Dermis blood vessel endothelial cell (primary cell): ENCODE data around the gene SEZ6L2. TPM values are rescaled to one million over a fixed set of nuclear protein-coding genes. Genes with fewer than 3 reads are reported as not detected.
"Not testable (repeated sequence)": the region's sequence is repeated elsewhere in the genome, so short reads cannot be mapped to it uniquely, and the experiment has no call there.

ENCODE experiments used
- DNase-seq: peaks from one replicate; pipeline ENCODE4 v3.0.0; 2010
- total RNA-seq: library from RNA; depleted of rRNA; stranded (reverse); fragments of >200 nt; gene quantifications from 2 replicates; pipeline ENCODE4 v1.2.3, GENCODE V29; 2014

Gene SEZ6L2
- total RNA-seq, 1 donor from 2014 or later = 0.68 TPM

- no peak for DNase-seq
Observed at GRCh38 chr16:29881050-29881449, 18.3 kb downstream of the SEZ6L2 start.

DNA sequence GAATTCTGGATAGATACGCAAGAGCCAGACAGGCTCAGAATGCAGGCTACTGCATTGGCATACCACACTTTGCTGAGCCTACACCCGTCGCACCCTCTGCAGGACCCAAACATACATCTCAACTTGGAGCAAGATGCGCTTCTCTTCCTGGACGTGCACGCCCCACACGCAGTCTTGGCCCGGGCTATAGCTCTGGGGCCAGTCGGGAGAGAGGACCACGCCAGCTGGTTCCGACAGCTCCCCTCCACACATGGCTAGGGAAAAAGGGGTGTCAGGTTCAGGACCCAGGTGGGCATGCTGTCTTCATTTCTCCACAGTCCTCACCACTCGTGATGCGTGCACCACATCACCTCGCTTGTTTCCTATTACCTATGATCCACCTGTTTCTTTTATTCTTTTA lies 21.2 kb downstream of the SEZ6L2 start:
- DNase-seq = no peak

DNA sequence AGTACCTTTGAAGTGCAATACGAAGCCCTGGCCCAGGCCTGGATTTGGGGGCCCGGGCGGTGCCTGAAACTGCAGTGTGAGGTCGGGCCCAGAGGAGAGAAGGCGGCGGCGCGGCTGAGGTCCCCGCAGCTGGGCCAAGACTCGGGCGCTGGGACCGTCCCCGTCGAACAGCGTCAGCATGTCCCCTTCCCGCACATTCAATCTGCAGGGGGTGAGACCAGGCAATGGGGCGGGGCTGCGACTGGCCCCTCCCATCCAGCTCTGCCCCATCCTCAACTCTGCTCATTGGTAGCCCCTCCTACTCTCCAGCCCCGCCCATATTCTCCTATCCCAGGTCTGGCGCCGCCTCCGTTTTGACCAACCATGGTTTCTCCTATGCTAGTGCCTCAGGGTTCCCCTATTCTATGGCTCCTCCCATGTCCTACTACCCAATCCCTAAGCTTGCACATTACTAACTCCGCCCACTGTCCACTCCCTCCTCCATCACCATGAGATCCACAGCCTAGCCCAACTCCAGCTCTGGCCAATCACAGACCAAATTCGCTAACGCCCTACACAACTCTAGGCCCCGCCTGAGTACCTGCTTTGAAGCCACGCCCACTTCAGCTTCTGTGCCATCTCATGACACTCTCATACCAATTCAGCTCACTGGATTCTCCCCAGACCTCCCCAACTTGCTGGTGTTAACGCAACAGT lies 21.9 kb downstream of the SEZ6L2 start:
- peak; percentile 33 for DNase-seq

DNA sequence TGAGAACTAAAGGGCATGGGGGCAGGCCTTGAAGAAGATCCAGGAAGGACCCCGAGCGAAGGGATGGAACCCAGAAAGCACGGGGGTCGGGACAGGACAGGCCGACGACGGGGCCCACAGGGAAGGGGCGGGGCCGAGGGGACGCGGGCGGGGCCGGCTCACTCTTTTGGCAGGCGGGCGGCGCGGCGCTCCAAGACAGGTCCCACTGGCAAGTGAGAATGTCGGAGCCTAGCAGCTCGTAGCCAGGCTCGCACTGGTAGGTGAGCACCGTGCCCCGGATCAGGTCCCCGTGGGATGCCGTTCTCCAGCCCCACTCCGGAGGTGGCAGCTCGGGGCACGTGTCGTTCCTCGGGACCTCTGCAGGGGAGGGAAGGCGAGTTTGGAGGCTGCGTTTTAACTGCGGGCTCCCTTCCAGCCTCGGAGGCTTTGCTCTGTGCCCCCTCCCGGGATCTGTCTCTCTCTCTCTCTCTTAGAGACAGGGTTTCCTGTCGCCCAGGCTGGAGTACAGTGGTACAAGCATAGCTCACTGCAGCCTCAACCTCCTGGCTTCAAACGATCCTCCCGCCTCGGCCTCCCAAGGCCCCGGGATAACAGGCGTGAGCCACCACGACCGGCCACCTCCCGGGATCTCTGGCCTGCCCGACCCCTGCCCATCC lies 22.6 kb downstream of the SEZ6L2 start:
- DNase-seq = no peak

DNA sequence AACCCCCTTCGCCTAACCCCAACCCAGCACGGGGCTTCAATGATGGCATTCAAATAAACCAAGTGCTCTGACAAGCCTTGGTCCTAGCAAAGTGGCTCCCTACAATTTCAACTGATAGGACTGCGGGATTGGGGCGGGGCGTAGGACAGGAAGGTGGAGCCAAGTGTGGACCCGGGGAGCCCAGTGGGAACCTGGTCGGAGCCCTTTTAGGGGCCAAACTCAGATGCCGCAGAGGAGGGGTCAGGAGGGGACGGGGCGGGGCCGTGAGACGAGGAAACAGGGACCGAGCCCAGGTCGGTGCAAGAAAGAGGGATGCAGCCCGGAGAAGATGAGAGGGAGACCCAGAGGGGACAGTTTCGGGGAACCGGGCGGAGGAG lies 23.1 kb downstream of the SEZ6L2 start:
- no peak for DNase-seq

DNA sequence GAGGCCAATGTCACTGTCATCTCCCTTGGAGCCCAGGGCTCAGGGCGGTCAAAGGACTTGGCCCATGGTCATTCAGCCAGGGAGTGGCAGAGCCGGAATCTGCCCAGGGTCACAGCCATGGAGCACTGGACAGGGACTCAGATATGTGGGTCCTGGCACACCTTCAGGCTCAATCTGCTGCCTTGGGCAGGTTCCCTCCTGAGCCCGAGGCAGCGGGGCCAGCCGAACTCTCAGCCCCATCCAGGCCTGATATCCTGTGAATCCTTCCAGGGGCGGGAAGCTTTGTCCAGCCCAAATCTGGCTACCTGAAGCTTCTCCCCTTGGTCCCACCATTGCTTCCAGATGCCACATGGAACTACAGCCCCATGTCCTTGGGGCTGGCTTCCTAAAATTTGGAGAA lies 24.1 kb downstream of the SEZ6L2 start:
- no peak for DNase-seq

- no peak for DNase-seq
Observed at GRCh38 chr16:29873319-29873718, 26.0 kb downstream of the SEZ6L2 start.

GRCh38 chr16:29871822-29872546 lies 27.4 kb downstream of the SEZ6L2 start:
- DNase-seq = no peak

DNA sequence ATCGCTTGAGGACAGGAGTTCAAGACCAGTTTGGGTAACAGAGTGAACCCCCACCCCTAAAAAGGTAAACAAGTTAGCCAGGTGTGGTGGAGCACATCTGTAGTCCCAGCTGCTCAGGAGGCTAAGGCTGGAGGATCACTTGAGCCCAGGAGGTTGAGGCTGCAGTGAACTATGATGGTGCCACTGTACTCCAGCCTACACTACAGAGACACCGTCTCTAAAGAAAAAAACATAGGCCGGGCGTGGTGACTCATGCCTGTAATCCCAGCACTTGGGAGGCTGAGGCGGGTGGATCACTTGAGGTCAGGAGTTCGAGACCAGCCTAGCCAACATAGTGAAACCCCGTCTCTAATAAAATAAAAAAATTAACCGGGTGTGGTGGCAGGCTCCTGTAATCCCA lies 30.3 kb downstream of the SEZ6L2 start:
- not testable (repeated sequence) for DNase-seq

GRCh38 chr16:29868396-29869009 lies 30.8 kb downstream of the SEZ6L2 start:
- no peak for DNase-seq

- no peak for DNase-seq
Observed at GRCh38 chr16:29864205-29864604, 35.1 kb downstream of the SEZ6L2 start.

DNA sequence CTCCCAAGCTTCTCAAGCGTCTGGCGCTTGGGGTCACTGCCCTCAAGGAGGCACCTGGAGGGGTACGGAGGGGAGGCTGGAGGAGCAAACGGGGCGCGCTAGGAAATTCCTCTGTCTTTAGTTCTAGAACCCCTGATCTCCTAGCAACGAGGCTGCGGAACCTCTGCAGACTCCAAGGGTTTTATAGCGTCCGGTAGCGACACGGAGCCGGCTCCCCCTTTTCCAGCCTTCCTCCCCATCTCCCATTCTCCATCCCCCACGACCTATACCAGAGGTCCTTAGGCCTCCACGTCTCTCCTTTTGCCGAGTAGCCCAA lies 35.7 kb downstream of the SEZ6L2 start:
- DNase-seq = no peak

DNA sequence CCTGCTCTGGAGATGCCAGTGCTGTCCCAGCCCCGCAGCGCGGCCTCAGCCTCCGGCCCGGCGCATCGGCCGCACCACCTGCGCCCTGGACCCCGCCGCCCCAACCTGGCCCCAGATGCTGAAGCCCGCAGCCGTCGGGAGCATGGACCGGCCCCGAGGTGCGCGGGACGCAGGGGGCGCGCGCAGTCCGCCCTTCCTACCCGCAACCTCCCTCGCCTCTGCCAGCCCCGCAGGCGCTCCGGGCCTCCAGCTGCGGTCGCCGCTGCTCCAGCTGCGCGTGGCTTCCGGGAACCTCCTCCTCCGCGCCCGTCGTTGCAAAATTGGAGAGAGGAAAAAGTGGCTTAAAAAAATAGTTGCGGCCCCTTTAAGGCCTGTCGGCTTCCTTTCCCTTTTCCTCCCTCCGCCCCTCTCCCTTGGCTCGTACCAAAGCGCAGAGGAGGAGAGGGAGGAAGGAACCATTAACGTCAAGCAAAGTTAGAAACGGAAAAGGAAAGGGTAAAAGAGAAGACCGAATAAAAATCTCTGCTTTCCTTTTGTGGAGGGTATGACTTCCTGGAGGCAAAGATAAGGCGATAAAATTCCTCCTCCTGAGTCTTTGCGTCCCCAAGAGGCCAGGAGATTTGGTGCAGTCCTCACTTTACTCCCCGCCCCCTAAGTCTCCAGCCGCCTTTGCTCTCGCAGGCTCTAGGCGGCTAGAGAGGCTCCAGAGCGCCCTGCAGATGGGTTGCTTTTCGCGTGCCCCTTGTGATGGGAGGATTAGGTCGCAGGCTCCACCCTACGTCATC lies 36.3 kb downstream of the SEZ6L2 start, which contains the start of gene CDIPT:
Gene CDIPT (minus strand): TSS at position 343 of the 785 bp plus-strand sequence. CDS start 369 bp downstream, outside the sequence.
- peak; percentile 99 for DNase-seq

- peak; percentile 57 for DNase-seq
Observed at GRCh38 chr16:29862383-29862883, 36.9 kb downstream of the SEZ6L2 start.

DNA sequence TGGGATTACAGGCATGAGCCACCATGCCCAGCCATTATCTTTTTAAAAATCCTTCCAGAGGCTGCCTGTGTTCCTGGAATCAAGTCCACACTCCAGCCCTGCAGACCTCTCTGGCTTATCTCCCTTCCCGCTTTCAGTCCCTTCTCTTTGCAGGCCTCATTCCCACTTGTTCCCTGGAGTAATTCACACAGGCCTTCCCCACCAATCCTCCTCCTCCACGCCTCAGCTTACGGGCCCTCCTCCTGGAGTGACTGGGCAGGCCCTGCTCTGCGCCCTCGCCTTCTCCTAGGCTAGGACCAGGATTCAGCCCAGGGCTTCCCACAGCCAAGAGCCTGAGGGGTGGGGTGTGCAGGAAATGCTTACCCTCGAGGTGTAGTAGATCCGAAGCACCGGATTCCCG lies 39.1 kb downstream of the SEZ6L2 start:
- DNase-seq = no peak

GRCh38 chr16:29858974-29859373 lies 40.4 kb downstream of the SEZ6L2 start:
- DNase-seq = no peak

DNA sequence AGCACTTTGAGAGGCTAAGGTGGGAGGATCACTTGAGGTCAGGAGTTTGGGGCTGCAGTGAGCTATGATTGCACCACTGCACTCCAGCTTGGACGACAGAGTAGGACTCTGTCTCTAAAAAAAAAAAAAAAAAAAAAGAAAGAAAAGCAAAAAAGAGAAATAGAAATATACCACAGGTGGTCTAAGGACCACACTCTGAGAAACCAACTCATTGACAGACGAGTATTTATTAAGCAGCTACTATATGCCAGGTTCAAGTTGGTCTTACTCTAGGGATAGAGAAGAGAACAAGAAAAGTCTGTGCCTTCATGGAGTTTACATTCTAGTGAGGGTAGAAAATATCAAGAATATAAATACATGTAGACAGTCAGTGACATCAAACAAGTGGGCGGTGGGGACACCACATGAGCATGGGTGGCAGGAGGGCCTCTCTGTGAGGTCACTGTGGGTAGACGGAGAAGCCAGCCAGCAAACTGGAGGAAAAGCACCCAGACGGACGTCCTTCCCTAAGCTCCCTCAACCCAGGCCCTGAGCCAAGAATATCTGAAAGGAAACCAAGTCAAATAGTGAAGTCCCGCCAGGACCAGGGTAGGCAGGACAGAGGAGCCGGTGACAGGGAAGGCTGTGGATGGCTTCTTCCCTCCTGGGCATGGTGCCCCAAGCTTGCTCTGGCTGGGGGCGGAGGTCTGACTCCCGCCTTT lies 41.1 kb downstream of the SEZ6L2 start:
- no peak for DNase-seq

GRCh38 chr16:29857133-29857760 lies 42.1 kb downstream of the SEZ6L2 start:
- no peak for DNase-seq

DNA sequence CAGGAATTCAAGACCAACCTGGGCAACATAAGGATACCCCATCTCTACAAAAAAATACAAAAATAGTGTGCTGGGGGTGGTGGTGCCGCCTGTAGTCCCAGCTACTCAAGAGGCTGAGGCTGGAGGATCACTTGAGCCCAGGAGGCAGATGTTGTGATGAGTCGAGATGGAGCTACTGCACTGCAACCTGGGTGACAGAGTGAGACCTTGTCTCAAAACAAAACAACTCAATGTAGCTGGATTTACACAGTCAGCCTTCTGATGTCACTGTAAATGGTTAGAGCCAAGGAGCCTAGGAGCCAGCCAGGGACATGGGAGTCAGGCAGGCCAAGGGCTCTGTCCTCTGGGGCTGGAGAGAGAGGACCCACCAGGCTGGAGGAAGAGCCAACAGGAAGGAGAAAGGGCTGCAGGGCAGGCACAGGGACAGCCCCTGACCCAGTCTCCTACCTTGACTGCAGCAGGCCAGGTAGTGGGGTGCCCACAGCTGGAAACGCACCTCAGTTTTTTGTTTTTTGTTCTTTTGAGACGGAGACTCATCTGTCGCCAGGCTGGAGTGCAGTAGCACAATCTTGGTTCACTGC lies 44.7 kb downstream of the SEZ6L2 start:
- no peak for DNase-seq

GRCh38 chr16:29852654-29853053 lies 46.7 kb downstream of the SEZ6L2 start:
- DNase-seq = peak; percentile 95

- no peak for DNase-seq
Observed at GRCh38 chr16:29850998-29851397, 48.4 kb downstream of the SEZ6L2 start.
